HFF-Myc (cell line): ENCODE results near the gene PROK1.

Experiments
- DNase-seq: peaks from one replicate; pipeline ENCODE4 v3.0.0-alpha.2; 2011; ENCODE audit warnings: low read depth; ENCODE audit errors: extremely low read depth
- H3K4me3 ChIP-seq: replicated peaks from 2 replicates; pipeline ENCODE4 v1.5.1; 2011; ENCODE audit warnings: low read depth, mild to moderate bottlenecking, control low read depth, low read length
- TF ChIP-seq, protein P1 (sequence below): IDR thresholded peaks from 2 replicates; pipeline ENCODE4 v1.5.1; 2012; ENCODE audit warnings: mild to moderate bottlenecking, low read depth, low read length, control low read depth; ENCODE audit errors: missing control alignments

Gene PROK1

DNA sequence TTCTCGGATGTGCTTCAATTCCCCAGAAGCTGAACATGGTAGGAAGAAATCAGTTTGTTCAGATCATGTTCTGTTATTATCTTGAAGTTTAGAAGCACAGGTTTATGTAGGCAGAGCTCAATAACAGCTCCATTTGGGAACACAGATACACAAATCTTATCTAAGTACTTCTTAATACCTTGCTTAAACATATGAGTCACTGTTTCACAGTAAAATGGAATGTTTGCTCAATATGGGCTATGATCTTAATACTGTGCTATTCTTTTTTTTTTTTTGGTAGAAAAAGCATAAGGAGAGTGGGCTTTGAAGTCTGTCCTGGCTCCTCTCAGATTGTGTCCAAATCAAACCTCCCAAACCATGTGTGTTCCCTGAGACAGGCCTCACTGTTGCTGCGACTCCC lies 13.4 kb downstream of the PROK1 start:
- H3K4me3 ChIP-seq: no peak overlapping the region
- DNase-seq: no peak
- TF ChIP-seq, protein P1, sequence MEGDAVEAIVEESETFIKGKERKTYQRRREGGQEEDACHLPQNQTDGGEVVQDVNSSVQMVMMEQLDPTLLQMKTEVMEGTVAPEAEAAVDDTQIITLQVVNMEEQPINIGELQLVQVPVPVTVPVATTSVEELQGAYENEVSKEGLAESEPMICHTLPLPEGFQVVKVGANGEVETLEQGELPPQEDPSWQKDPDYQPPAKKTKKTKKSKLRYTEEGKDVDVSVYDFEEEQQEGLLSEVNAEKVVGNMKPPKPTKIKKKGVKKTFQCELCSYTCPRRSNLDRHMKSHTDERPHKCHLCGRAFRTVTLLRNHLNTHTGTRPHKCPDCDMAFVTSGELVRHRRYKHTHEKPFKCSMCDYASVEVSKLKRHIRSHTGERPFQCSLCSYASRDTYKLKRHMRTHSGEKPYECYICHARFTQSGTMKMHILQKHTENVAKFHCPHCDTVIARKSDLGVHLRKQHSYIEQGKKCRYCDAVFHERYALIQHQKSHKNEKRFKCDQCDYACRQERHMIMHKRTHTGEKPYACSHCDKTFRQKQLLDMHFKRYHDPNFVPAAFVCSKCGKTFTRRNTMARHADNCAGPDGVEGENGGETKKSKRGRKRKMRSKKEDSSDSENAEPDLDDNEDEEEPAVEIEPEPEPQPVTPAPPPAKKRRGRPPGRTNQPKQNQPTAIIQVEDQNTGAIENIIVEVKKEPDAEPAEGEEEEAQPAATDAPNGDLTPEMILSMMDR: no peak

DNA sequence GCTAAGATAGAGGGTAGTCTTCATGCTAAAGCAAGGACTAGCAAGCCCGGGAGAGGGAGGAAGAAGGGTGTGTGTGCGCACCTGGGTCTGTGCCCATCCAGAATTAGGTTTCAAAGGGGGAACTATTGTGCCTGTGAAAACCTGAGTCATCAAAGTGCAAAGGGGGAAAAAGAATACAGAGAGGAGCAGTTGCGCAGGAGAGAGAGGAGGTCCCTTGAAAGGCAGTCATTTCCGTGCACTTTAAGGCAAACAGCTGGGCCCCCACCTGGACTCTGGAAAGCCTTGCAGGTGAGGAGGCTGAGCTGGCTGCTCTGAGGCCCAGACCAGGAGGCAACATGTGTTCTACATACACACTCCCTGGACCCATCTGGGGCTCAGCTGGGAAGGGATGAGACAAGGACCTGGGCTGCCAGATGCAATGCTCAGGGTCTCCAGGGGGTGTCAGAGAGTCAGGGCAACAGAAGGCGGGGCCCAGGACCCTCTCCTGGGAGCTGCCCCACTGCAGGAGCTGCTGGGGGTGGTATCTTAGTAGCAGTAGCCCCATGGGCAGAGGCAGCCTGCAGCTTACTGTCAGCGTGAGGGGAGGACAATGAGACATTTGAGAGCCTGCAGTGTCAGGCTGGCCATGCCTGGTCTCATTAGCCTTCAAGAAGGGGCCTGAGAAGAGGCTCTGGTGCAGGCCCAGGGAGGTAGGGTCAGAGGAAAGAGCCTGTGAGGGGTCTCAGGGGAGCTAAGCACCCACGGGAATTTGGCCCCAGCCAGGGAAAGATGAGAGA lies 14.3 kb downstream of the PROK1 start:
- TF ChIP-seq, protein P1: no peak
- H3K4me3 ChIP-seq: no peak overlapping the region
- DNase-seq: no peak

DNA sequence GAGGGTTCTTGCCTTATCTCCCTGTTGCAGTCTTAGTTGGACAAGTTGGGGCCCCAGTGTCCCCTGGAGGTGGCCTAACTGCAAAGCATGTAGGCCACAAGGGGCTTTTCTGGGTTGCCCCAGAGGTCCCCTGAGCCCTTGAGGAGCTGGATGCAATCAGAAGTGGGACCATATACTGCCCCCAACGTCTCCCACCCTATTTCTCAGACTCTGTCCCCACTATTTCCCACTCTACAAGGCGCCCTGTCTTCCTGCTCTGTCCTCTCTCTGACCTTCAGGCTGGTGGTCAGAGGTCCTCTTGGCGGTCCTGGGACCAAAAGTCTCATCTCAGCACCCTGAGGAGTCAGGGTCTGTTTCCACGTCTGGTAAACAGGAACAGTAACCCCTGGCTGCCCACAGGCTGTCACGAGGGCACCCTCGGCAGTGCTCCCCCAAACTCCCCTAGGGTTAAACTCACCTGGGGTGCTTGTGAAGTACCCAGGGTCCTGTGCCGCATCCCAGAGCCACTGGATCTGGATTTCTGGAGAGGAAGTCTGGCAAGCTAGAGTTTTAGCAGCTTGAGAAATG lies 14.9 kb downstream of the PROK1 start:
- TF ChIP-seq, protein P1: no peak
- no peak overlapping the region for H3K4me3 ChIP-seq
- DNase-seq: no peak

DNA sequence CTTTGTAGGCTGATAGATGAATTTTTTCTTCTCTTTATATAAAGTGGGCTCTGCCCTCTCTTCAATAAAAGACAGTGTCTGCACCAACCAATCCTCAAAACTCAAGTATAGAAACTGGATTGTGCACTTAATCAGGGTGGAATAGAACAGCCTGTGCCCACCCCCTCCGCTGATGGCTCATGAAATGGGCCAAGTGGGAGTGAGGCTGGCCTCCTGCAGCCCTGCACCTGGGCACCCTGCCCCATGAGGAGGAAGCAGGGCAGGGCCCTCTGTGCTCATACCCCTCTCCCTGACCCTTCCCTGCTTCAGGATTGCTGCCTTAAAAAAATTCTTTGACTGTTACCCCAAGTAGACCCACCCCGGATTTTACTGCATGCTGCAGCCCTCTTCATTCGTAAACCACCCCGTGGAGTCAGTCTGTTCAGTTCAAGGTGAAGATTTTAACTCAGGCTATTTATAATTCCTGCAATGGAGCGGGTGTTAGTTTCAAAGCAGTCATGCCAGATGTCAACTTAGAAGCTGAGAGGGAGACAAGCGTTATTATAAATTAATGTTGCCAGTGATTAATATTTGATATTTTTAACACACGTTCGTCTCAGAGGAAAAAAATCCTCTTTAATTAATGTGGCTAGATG lies 15.8 kb downstream of the PROK1 start:
- H3K4me3 ChIP-seq: no peak overlapping the region
- no peak for DNase-seq
- TF ChIP-seq, protein P1: no peak

DNA sequence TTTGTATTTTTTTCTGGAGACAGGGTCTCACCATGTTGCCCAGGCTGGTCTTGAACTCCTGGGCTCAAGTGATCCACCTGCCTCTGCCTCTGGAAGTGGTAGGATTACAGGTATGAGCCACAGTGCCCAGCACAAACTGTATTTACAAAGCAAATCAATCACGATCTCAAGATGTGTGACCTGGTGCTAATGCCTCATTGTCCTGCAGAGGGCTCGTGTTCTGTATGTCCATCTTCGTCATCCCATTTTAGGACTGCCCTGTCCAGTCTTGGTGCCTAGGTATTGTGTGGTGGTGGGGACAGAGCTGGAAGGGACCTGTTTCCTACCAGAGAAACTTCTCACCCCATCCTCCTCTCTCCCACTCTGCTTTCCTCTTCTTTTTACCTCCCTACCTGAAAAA lies 20.2 kb downstream of the PROK1 start:
- no peak for DNase-seq
- TF ChIP-seq, protein P1: peak; percentile 3
- H3K4me3 ChIP-seq: no peak overlapping the region

DNA sequence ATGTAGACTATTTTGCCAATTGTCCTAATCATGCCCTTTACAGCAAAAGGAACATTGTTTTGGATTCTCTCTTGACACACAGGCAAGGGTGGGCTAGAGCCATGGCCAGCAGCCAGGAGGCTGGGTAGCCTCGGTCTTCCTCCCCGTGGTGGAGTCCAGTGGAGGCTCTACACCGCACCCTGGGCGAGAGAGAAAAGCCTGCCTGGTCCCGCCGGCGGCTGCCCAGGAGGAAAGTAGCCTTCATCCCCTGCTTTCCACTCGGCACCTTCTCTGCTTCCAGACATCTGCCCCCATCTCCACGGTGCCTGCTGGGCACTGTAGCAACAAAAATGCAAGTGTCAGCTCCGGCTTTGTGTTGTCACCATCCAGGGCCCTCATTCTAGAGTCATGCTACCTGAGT lies 21.6 kb downstream of the PROK1 start:
- DNase-seq: no peak
- TF ChIP-seq, protein P1: no peak

More for the DNA sequence above, 21.6 kb downstream of the PROK1 start:
- H3K4me3 ChIP-seq: no peak overlapping the region
